T-helper 2 cell (primary cell): ENCODE measurements around the gene METTL23.
A peak's percentile ranks its signal among the peaks of the same experiment; 100 is the strongest.
"Not testable (repeated sequence)": the region's sequence is repeated elsewhere in the genome, so short reads cannot be mapped to it uniquely, and the experiment has no call there.

Source experiments
- DNase-seq, 5 experiments: peaks; one replicate each; pipeline versions ENCODE4 v3.0.0 to v3.0.0-alpha.2; 2012 to 2022

Gene METTL23

GRCh38 chr17:76735586-76736348, 9.1 kb downstream of the METTL23 start:
- no peak for DNase-seq

DNA sequence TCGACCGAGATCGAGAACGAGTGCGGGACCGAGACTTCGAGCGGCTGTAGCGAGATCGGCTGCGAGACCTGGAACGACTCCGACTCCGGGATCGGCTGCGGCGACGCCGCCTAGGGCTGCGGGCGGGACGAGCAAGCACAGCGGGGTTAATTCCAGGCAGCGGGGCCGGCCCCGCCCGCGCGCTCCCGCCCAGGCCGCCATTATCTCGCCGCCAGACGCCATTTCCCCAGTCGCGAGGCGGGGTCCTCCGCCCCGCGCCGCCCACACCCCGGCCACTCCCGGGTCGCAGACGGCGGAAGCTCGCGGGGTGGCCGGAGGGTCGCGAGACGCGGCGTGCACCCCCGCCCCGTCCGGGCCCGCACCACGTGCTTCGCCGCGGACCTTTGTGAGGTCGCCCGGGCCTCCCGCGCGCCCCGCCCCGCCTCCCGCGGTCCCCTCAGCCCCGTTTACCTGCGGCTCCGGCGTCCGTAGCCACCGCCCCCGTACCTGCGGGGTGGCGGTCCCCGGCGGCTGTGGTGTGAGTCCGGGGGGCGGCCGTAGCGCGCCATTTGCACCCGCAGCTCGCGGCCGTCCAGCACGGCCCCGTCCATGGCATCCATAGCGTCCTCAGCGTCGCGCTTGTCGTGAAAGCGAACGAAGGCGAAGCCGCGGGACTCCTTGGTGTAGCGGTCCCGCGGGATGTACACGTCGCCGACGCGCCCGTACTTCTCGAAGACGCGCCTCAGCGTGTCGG, 9.9 kb downstream of the METTL23 start:
- peak; percentile 44 to 81 (median 55) for DNase-seq

- peak; percentile 97 to 100 (median 98) for DNase-seq
Observed at GRCh38 chr17:76737082-76737675, 10.5 kb downstream of the METTL23 start, which contains the start of gene SRSF2. SRSF2 (minus strand) TSS chr17:76737331; CDS start chr17:76737160, 171 bp downstream.

- peak; percentile 85 to 97 (median 89) for DNase-seq
Observed at GRCh38 chr17:76737676-76738467, 11.2 kb downstream of the METTL23 start, which contains the start of gene MFSD11. MFSD11 (plus strand) TSS chr17:76738119; CDS start chr17:76738353, 234 bp downstream.

- no peak for DNase-seq
Observed at GRCh38 chr17:76738468-76738850, 11.8 kb downstream of the METTL23 start.

DNA sequence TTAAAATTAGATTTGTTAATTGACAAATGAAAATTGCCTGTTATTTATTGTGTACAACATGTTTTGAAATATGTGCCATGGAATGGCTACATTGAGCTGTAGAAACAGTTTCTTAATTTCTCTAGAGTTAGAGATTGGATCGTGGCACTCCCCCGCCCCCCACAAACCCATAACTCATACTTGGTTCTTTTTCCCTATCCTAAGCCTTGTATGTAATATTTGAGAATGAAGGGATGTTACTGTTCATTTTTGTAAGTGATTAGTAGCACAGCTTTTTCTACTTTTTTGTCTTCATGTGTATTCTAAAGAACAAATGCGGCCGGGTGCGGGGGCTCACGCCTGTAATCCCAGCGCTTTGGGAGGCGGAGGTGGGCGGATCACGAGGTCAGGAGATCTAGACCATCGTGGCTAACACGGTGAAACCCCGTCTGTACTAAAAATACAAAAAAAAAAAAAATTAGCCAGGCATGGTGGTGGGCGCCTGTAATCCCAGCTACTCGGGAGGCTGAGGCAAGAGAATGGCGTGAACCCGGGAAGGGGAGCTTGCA, 13.0 kb downstream of the METTL23 start:
- DNase-seq = not testable (repeated sequence)

DNA sequence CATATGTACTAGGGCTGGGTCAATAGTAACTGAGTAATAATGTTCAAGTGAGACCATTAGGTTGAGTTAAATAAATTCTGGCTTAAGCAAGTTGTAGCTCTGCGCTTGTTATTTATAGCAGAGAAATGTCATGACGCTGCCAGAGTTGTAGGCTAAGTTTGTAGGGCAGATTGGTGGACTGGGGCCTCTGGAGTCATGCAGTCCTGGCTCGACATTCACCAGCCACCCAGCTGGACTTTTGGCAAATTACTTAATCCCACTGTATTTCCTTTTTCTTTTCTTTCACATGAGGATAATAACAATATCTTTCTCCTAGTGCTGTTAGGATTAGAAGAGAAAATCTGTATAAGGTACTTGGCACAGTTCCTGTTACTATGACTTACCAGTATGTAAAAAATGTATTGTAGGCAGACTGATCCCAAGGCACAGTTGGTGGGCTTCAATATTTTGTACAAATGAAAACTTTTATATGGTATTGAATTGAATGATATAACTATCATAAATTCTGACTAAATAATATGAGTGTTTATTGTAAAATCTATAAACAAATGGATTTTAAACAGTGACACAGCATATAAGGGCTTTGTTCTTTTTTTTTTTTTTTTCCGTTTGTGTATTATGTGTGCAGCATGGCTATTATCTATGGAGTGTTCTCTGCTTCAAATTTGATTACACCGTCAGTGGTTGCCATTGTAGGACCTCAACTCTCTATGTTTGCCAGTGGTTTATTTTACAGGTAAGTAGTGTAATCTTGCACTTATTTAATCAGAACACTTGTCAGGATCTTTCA, 13.9 kb downstream of the METTL23 start:
- DNase-seq = no peak

- DNase-seq = no peak
Observed at GRCh38 chr17:76742958-76743357, 16.3 kb downstream of the METTL23 start.

DNA sequence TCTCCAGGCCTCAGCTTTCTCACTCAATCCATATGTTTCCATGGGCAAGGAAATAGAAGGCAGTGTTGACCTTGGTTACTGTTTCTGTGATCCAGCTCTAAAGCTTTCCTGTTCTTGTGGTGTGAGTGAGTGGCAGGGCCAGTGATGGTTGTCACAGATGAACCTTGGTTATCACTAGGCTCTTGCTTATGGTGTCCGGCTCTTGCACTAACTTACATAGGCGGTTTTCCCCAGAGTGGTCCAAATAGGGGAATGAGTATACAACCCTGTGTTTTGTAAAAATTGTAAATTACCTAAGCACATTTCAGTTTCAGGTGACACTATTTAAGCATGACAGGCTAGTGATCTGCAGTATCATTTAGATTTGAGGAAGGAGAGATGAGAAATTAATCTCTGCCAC, 18.1 kb downstream of the METTL23 start:
- DNase-seq = no peak

GRCh38 chr17:76745785-76746184, 19.1 kb downstream of the METTL23 start:
- not testable (repeated sequence) for DNase-seq

DNA sequence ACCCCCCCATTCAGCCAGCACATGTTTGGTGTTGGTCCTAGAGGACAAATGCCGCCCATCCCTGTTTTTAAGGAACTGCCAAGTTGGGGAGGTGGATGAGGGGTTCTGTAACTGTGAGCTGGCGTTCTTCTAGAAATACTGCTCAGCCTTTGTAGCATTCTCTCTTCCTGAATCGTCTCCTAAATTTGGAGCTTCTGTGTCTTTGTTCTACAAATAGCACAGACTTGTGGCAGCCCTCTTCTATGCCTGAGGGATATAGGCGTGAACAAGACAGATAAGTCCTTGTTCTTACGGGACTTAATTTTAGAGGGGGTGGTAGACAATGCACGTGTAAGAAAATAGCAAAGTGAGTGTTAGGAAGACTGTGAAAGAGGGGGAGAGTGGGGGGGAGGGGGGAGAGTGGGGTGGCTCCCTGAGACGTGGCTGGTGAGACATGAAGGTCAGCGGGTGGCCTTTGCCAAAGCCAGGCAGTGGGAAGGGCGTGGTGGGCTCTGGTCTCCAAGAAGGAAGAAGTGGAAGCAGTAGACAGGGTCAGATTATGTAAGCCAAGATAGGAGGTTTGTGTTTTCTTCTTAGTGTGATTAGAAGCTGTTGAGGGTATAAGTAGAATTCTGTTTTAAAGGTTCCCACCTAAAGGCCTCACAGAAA, 21.2 kb downstream of the METTL23 start:
- DNase-seq = no peak

- DNase-seq = no peak
Observed at GRCh38 chr17:76748657-76749056, 22.0 kb downstream of the METTL23 start.

DNA sequence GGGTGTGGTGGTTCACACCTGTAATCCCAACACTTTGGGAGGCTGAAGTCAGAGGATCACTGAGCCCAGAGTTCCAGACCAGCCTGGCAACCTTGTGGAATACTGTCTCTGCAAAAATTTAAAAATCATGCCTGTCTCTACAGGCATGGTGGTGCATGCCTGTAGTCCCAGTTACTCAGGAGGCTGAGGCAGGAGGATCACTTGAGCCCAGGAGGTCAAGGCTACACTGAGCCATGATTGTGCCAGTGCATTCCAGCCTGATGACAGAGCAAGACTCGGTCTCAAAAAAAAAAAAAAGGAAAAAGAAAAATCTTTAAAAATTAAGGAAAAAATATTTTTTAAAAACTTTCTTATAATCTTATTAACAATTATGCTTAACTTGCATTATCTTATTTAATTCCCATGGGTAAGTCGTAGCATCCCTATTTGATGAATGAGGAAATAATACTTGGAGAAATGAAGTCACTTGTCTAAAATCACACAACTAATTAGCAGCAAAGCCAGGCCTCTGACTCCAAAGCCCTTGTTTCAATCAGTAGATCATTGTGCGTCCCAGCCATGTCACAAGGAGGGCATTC, 24.9 kb downstream of the METTL23 start:
- no peak for DNase-seq

- DNase-seq = peak in 2 of 5 experiments; percentile 44 to 79
Observed at GRCh38 chr17:76752006-76752405, 25.4 kb downstream of the METTL23 start.

DNA sequence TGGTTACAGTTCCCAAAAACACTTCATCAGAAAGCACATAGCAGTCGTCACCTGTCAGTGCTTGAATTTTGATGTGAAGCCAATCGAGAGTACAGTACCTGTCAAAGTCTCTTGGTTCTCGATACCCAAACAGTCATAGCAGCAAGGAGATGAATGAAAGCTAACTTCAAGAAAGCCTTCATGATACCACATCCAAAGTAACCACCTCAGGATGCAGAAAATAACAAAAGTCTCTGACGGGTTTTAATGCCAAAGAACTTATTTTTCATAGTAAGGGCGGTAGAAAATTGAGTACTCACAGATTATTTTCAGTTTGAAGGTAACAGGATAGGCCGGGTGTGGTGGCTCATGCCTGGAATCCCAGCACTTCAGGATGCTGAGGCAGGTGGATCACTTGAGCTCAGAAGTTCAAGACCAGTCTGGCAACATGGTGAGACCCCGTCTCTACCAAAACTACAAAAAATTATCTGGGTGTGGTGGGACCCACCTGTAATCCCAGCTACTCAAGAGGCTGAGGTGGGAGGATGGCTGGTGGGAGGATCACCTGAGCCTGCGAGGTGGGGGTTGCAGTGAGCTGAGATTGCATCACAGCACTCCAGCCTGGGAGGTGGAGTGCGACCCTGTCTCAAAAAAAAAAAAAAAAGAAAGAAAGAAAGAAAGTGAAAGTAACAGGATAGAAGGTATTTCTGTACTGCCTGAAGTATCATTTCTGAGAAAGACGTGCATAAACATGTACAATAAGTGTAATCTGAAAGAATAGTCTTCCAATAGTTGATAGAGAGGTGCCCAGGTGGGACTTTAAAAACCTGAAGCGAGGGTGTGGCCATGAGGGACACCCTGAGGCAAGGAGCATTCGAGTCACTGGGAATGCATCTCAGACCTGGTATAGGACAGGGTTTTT, 26.7 kb downstream of the METTL23 start:
- peak in 3 of 5 experiments; percentile 10 to 52 (median 39) for DNase-seq

DNA sequence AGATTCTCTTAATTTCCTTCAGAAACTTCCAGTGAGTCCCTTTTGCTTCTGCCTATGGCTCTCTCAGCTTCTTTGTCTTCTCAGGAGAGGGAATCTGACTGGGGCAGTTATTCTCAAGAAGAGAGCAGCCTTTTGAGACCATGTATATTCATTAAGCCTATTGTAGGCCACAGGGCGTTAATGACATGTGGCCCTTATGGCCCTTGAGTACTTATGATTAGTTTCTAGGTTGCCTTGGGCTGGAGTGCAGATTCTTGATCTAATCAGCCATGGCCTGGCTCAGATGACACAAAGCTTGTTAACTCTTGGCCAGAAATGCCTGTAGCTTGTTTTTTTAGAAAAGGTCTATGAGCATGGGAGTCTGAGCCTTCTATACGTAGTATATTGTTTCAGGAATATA, 28.6 kb downstream of the METTL23 start:
- no peak for DNase-seq

DNA sequence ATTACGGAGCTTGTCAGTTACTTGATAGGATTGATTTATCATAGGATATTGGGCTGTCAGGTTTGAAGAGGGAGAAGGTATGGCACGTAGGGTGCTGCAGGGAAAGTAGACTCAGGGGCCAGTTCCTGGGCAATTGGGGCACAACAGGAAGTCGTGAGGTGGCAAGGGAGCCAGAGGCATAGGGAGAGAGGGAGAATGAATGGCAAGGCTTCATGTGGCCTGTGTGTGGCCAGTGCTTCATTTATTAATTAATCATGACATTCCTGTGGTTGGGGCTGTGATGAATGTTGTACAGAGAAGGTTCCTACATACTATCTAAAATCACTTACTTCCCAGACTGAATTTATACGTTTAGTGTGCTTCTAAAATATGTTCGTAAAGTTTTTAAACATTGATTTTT, 30.6 kb downstream of the METTL23 start:
- DNase-seq = no peak

- DNase-seq = no peak
Observed at GRCh38 chr17:76758570-76758969, 31.9 kb downstream of the METTL23 start.

- DNase-seq = peak; percentile 12 to 81 (median 54)
Observed at GRCh38 chr17:76772842-76773525, 46.3 kb downstream of the METTL23 start.
